A673 (cell line): Measurements from ENCODE around the gene GPR137C.

Source experiments
- CTCF ChIP-seq: fragments of 300-800, 200-600 bp; sonication (generic); conservative IDR thresholded peaks from 2 replicates; pipeline ENCODE4 v1.5.1; 2017; ENCODE audit warnings: low read depth, mild to moderate bottlenecking, antibody characterized with exemption, low read length, moderate library complexity, mixed read lengths
- EZH2 ChIP-seq: fragments of 200-600 bp; sonication (generic); IDR thresholded peaks from 2 replicates; pipeline ENCODE4 v1.6.1; 2017; ENCODE audit warnings: borderline replicate concordance, low read depth, mild to moderate bottlenecking, mixed read lengths, antibody characterized with exemption, low read length; ENCODE audit not compliant: poor library complexity, severe bottlenecking

- TF ChIP-seq CTCF, result no peak
- no peak for TF ChIP-seq EZH2
Measured at GRCh38 chr14:52589646-52590045, 37.0 kb downstream of the GPR137C start.
